Fibroblast of mammary gland (primary cell): ENCODE results near the gene ATRIP.

ENCODE experiments used
- DNase-seq: peaks from one replicate; pipeline ENCODE4 v3.0.0-alpha.2; 2010; ENCODE audit warnings: low read depth
- H3K4me3 ChIP-seq: 2 replicates; pipeline ENCODE4 v1.5.1; 2011; ENCODE audit warnings: low read depth, mild to moderate bottlenecking, low read length, moderate library complexity; ENCODE audit not compliant: control insufficient read depth
- CTCF ChIP-seq: conservative IDR thresholded peaks from 2 replicates; pipeline ENCODE4 v1.5.1; 2011; ENCODE audit warnings: low read depth, low read length, inconsistent platforms; ENCODE audit not compliant: control insufficient read depth, insufficient read depth

Gene ATRIP

GRCh38 chr3:48415251-48415953 is 31.1 kb upstream of the ATRIP start:
- no peak for TF ChIP-seq CTCF
- no peak overlapping the region for H3K4me3 ChIP-seq
- DNase-seq = no peak

GRCh38 chr3:48416091-48416505 is 30.4 kb upstream of the ATRIP start:
- no peak overlapping the region for H3K4me3 ChIP-seq
- no peak for TF ChIP-seq CTCF
- DNase-seq = no peak

- no peak for TF ChIP-seq CTCF
- H3K4me3 ChIP-seq = no peak overlapping the region
- DNase-seq = no peak
Observed at GRCh38 chr3:48416546-48416945, 30.0 kb upstream of the ATRIP start.

GRCh38 chr3:48417529-48418108 is 28.9 kb upstream of the ATRIP start:
- H3K4me3 ChIP-seq = no peak overlapping the region
- no peak for TF ChIP-seq CTCF
- DNase-seq = no peak

GRCh38 chr3:48418140-48418539 is 28.4 kb upstream of the ATRIP start:
- TF ChIP-seq CTCF = no peak
- no peak for DNase-seq
- no peak overlapping the region for H3K4me3 ChIP-seq

- no peak overlapping the region for H3K4me3 ChIP-seq
- no peak for TF ChIP-seq CTCF
- no peak for DNase-seq
Observed at GRCh38 chr3:48418651-48419050, 27.9 kb upstream of the ATRIP start.
